Body of pancreas (tissue), 4 donors: Measurements from ENCODE around the gene SSMEM1.

ENCODE experiments used
- POLR2A ChIP-seq, 3 donors: fragments of 450-650 bp; IDR thresholded peaks; one replicate each; pipeline ENCODE4 v1.6.1; 2016; ENCODE audit warnings: antibody characterized with exemption in 3 of 3, mild to moderate bottlenecking in 2 of 3
- TF ChIP-seq, protein P1 (sequence below), 7 experiments: fragments of 450-650 bp in 4 of 7; fragments of 200-600 bp in 3 of 7; sonication (generic) in 3 of 7; IDR thresholded peaks; one replicate each; pipeline ENCODE4 v1.5.1; 2016 to 2019; ENCODE audit warnings: antibody characterized with exemption in 7 of 7

- TF ChIP-seq, protein P1, sequence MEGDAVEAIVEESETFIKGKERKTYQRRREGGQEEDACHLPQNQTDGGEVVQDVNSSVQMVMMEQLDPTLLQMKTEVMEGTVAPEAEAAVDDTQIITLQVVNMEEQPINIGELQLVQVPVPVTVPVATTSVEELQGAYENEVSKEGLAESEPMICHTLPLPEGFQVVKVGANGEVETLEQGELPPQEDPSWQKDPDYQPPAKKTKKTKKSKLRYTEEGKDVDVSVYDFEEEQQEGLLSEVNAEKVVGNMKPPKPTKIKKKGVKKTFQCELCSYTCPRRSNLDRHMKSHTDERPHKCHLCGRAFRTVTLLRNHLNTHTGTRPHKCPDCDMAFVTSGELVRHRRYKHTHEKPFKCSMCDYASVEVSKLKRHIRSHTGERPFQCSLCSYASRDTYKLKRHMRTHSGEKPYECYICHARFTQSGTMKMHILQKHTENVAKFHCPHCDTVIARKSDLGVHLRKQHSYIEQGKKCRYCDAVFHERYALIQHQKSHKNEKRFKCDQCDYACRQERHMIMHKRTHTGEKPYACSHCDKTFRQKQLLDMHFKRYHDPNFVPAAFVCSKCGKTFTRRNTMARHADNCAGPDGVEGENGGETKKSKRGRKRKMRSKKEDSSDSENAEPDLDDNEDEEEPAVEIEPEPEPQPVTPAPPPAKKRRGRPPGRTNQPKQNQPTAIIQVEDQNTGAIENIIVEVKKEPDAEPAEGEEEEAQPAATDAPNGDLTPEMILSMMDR (IDR thresholded peaks at IDR 0.05) = no peak
- TF ChIP-seq POLR2A (IDR thresholded peaks at IDR 0.05) = no peak
Observed at GRCh38 chr7:130219871-130220270, 12.2 kb downstream of the SSMEM1 start.
